T-helper 17 cell (primary cell): ENCODE data around the gene GDNF. TPM values are rescaled to one million over a fixed set of nuclear protein-coding genes. Genes with fewer than 3 reads are reported as not detected.

Experiments
- ATAC-seq: fragments of 150-1000 bp; cut with Tn5 transposase; 2 replicates; pipeline ENCODE4 v1.10.0; 2021; ENCODE audit warnings: mild to moderate bottlenecking, moderate library complexity
- DNase-seq, 3 donors: peaks; one replicate each; pipeline versions ENCODE4 v3.0.0 to v3.0.0-alpha.2; 2020 to 2021
- H3K9me3 ChIP-seq: one replicate; pipeline ENCODE4 v1.7.0; 2013; ENCODE audit warnings: low read length, mild to moderate bottlenecking; ENCODE audit not compliant: control insufficient read depth, poor library complexity, severe bottlenecking
- H3K27ac Mint-ChIP-seq: one replicate; pipeline ENCODE4 v1.8.0; 2022; ENCODE audit warnings: mild to moderate bottlenecking, moderate library complexity, mixed read lengths
- H3K27me3 Mint-ChIP-seq: one replicate; pipeline ENCODE4 v1.8.0; 2022; ENCODE audit warnings: mixed read lengths
- H3K36me3 Mint-ChIP-seq: one replicate; pipeline ENCODE4 v1.8.0; 2022; ENCODE audit warnings: low read depth, mixed read lengths
- H3K4me1 Mint-ChIP-seq: one replicate; pipeline ENCODE4 v1.8.0; 2022; ENCODE audit warnings: mild to moderate bottlenecking, mixed read lengths
- H3K4me3 Mint-ChIP-seq: one replicate; pipeline ENCODE4 v1.8.0; 2022; ENCODE audit warnings: mild to moderate bottlenecking, moderate library complexity, mixed read lengths
- total RNA-seq, 4 donors: library from RNA in 2 of 4; stranded (reverse) in 2 of 4; gene quantifications; one replicate each; pipeline ENCODE4 v1.2.3 and lab custom pipeline; 2022 to 2026

The GDNF gene
- total RNA-seq, 2 donors from 2014 or later: not detected

- no peak for ATAC-seq
- DNase-seq: no peak
- Mint-ChIP-seq H3K27ac (no peak overlapping the region), H3K27me3 (peaks cover 5% of the 10 kb centered on the region), H3K36me3 (no peaks in the 10 kb centered on the region), H3K4me1 (no peaks in the 10 kb centered on the region), H3K4me3 (no peak overlapping the region)
- no peaks in the 10 kb centered on the region for H3K9me3 ChIP-seq
Observed at GRCh38 chr5:37777432-37778130, 62.3 kb downstream of the GDNF start.

GRCh38 chr5:37776826-37777225, 63.0 kb downstream of the GDNF start:
- H3K9me3 ChIP-seq: no peaks in the 10 kb centered on the region
- no peaks in the 10 kb centered on the region for H3K36me3 Mint-ChIP-seq
- no peaks in the 10 kb centered on the region for H3K4me1 Mint-ChIP-seq
- H3K27ac Mint-ChIP-seq: no peak overlapping the region
- ATAC-seq: no peak
- no peak for DNase-seq
- no peaks in the 10 kb centered on the region for H3K27me3 Mint-ChIP-seq
- H3K4me3 Mint-ChIP-seq: no peak overlapping the region

- no peaks in the 10 kb centered on the region for H3K9me3 ChIP-seq
- no peaks in the 10 kb centered on the region for H3K4me1 Mint-ChIP-seq
- H3K4me3 Mint-ChIP-seq: no peak overlapping the region
- no peak overlapping the region for H3K27ac Mint-ChIP-seq
- H3K36me3 Mint-ChIP-seq: no peaks in the 10 kb centered on the region
- peaks cover 3% of the 10 kb centered on the region for H3K27me3 Mint-ChIP-seq
- DNase-seq: no peak
- ATAC-seq: no peak
Observed at GRCh38 chr5:37774912-37775483, 64.8 kb downstream of the GDNF start.

GRCh38 chr5:37773809-37774208, 66.0 kb downstream of the GDNF start:
- no peaks in the 10 kb centered on the region for H3K9me3 ChIP-seq
- Mint-ChIP-seq H3K36me3 (no peaks in the 10 kb centered on the region), H3K4me1 (no peaks in the 10 kb centered on the region), H3K27me3 (peaks cover 7% of the 10 kb centered on the region), H3K4me3 (no peak overlapping the region), H3K27ac (no peak overlapping the region)
- DNase-seq (no peak), ATAC-seq (no peak)

- Mint-ChIP-seq H3K27ac (no peak overlapping the region), H3K4me1 (no peaks in the 10 kb centered on the region), H3K36me3 (no peaks in the 10 kb centered on the region), H3K27me3 (peaks cover 7% of the 10 kb centered on the region), H3K4me3 (no peak overlapping the region)
- H3K9me3 ChIP-seq: no peaks in the 10 kb centered on the region
- DNase-seq: no peak
- ATAC-seq: no peak
Observed at GRCh38 chr5:37772255-37772654, 67.6 kb downstream of the GDNF start.

- Mint-ChIP-seq H3K4me3 (no peak overlapping the region), H3K27me3 (peaks cover 7% of the 10 kb centered on the region), H3K4me1 (no peaks in the 10 kb centered on the region), H3K27ac (no peak overlapping the region), H3K36me3 (no peaks in the 10 kb centered on the region)
- no peak for ATAC-seq
- H3K9me3 ChIP-seq: no peaks in the 10 kb centered on the region
- no peak for DNase-seq
Observed at GRCh38 chr5:37771731-37772130, 68.1 kb downstream of the GDNF start.

GRCh38 chr5:37771203-37771611, 68.6 kb downstream of the GDNF start:
- Mint-ChIP-seq H3K27ac (no peak overlapping the region), H3K4me1 (no peaks in the 10 kb centered on the region), H3K4me3 (no peak overlapping the region), H3K27me3 (peaks cover 7% of the 10 kb centered on the region), H3K36me3 (no peaks in the 10 kb centered on the region)
- DNase-seq: no peak
- H3K9me3 ChIP-seq: no peaks in the 10 kb centered on the region
- no peak for ATAC-seq

- no peak overlapping the region for H3K27ac Mint-ChIP-seq
- no peak for DNase-seq
Observed at GRCh38 chr5:37770786-37771185, 69.1 kb downstream of the GDNF start.

GRCh38 chr5:37769840-37770239, 70.0 kb downstream of the GDNF start:
- ATAC-seq (no peak), DNase-seq (no peak)
- no peaks in the 10 kb centered on the region for H3K4me1 Mint-ChIP-seq
- no peak overlapping the region for H3K27ac Mint-ChIP-seq
- H3K27me3 Mint-ChIP-seq: peaks cover 7% of the 10 kb centered on the region
- H3K9me3 ChIP-seq: no peaks in the 10 kb centered on the region
- no peak overlapping the region for H3K4me3 Mint-ChIP-seq
- no peaks in the 10 kb centered on the region for H3K36me3 Mint-ChIP-seq

More at GRCh38 chr5:37770786-37771185, 69.1 kb downstream of the GDNF start:
- peaks cover 7% of the 10 kb centered on the region for H3K27me3 Mint-ChIP-seq
- no peaks in the 10 kb centered on the region for H3K9me3 ChIP-seq
- no peak overlapping the region for H3K4me3 Mint-ChIP-seq
- ATAC-seq: no peak
- H3K36me3 Mint-ChIP-seq: no peaks in the 10 kb centered on the region
- no peaks in the 10 kb centered on the region for H3K4me1 Mint-ChIP-seq

GRCh38 chr5:37769108-37769507, 70.7 kb downstream of the GDNF start:
- H3K4me3 Mint-ChIP-seq: no peak overlapping the region
- no peaks in the 10 kb centered on the region for H3K4me1 Mint-ChIP-seq
- ATAC-seq (no peak), DNase-seq (no peak)
- H3K27me3 Mint-ChIP-seq: peaks cover 7% of the 10 kb centered on the region
- H3K9me3 ChIP-seq: no peaks in the 10 kb centered on the region
- H3K27ac Mint-ChIP-seq: no peak overlapping the region
- no peaks in the 10 kb centered on the region for H3K36me3 Mint-ChIP-seq

GRCh38 chr5:37768371-37768770, 71.5 kb downstream of the GDNF start:
- H3K9me3 ChIP-seq: no peaks in the 10 kb centered on the region
- Mint-ChIP-seq H3K36me3 (no peaks in the 10 kb centered on the region), H3K27me3 (peaks cover 7% of the 10 kb centered on the region), H3K4me3 (no peak overlapping the region), H3K4me1 (no peaks in the 10 kb centered on the region), H3K27ac (no peak overlapping the region)
- DNase-seq (no peak), ATAC-seq (no peak)

- no peaks in the 10 kb centered on the region for H3K9me3 ChIP-seq
- ATAC-seq: no peak
- Mint-ChIP-seq H3K27me3 (peaks cover 7% of the 10 kb centered on the region), H3K36me3 (no peaks in the 10 kb centered on the region), H3K27ac (no peak overlapping the region), H3K4me3 (no peak overlapping the region), H3K4me1 (no peaks in the 10 kb centered on the region)
- DNase-seq: no peak
Observed at GRCh38 chr5:37767961-37768360, 71.9 kb downstream of the GDNF start.

GRCh38 chr5:37767251-37767650, 72.6 kb downstream of the GDNF start:
- no peak overlapping the region for H3K27ac Mint-ChIP-seq
- no peaks in the 10 kb centered on the region for H3K36me3 Mint-ChIP-seq

More at GRCh38 chr5:37767251-37767650, 72.6 kb downstream of the GDNF start:
- no peaks in the 10 kb centered on the region for H3K9me3 ChIP-seq
- Mint-ChIP-seq H3K4me3 (no peak overlapping the region), H3K27me3 (peaks cover 7% of the 10 kb centered on the region), H3K4me1 (no peaks in the 10 kb centered on the region)
- no peak for DNase-seq
- no peak for ATAC-seq
